ENCODE measurements around the gene CDX1.

The CDX1 gene

GRCh38 chr5:150142185-150142958 is 24.2 kb upstream of the CDX1 start:
- no peak for DNase-seq (ENCODE audit: low read depth)
- no peak overlapping the region for H3K4me3 ChIP-seq (ENCODE audit: low read length)

GRCh38 chr5:150142959-150143349 is 23.6 kb upstream of the CDX1 start:
- DNase-seq (ENCODE audit: low read depth), result peak; percentile 90
- no peak for TF ChIP-seq CTCF (IDR thresholded peaks at IDR 0.05; ENCODE audit: insufficient read depth, low read depth, low read length, missing control alignments)
- no peak overlapping the region for H3K4me3 ChIP-seq (ENCODE audit: low read length)

More at GRCh38 chr5:150142185-150142958, 24.2 kb upstream of the CDX1 start:
- no peak for TF ChIP-seq CTCF (IDR thresholded peaks at IDR 0.05; ENCODE audit: insufficient read depth, low read depth, low read length, missing control alignments)

GRCh38 chr5:150143350-150144245 is 23.0 kb upstream of the CDX1 start:
- peak; percentile 74 for DNase-seq (ENCODE audit: low read depth)
- TF ChIP-seq CTCF (IDR thresholded peaks at IDR 0.05; ENCODE audit: insufficient read depth, low read depth, low read length, missing control alignments), result no peak
- H3K4me3 ChIP-seq (ENCODE audit: low read length), result no peak overlapping the region

- TF ChIP-seq CTCF (IDR thresholded peaks at IDR 0.05; ENCODE audit: insufficient read depth, low read depth, low read length, missing control alignments), result no peak
- no peak overlapping the region for H3K4me3 ChIP-seq (ENCODE audit: low read length)
- no peak for DNase-seq (ENCODE audit: low read depth)
These were observed 22.3 kb upstream of the CDX1 start for GRCh38 chr5:150144246-150144801.

GRCh38 chr5:150144879-150145278 is 21.7 kb upstream of the CDX1 start:
- TF ChIP-seq CTCF (IDR thresholded peaks at IDR 0.05; ENCODE audit: insufficient read depth, low read depth, low read length, missing control alignments), result no peak
- no peak for DNase-seq (ENCODE audit: low read depth)
- no peak overlapping the region for H3K4me3 ChIP-seq (ENCODE audit: low read length)

GRCh38 chr5:150146235-150146634 is 20.3 kb upstream of the CDX1 start:
- DNase-seq (ENCODE audit: low read depth), result no peak
- TF ChIP-seq CTCF (IDR thresholded peaks at IDR 0.05; ENCODE audit: insufficient read depth, low read depth, low read length, missing control alignments), result no peak
- H3K4me3 ChIP-seq (ENCODE audit: low read length), result no peak overlapping the region

All from epithelial cell of esophagus (primary cell).